Endothelial cell of umbilical vein (primary cell): ENCODE data around the gene KIF26A. TPM values are rescaled to one million over a fixed set of nuclear protein-coding genes. Genes with fewer than 3 reads are reported as not detected.

ENCODE experiments used
- BruUV-seq: library from RNA; stranded (reverse); fragments of 400-500 nt; replicated peaks from 2 replicates; lab custom pipeline; 2021; lab: Mats Ljungman, UMichigan
- CTCF ChIA-PET: fragments of 300-600, 350-600 bp; sonication (Branson Sonifier 250); formaldehyde crosslinking; loops from one replicate; lab custom pipeline; 2021; ENCODE audit warnings: antibody characterized with exemption, inconsistent platforms; lab: Charles Lee
- POLR2A ChIA-PET: fragments of 300-600, 350-600 bp; sonication (Branson Sonifier 250); formaldehyde crosslinking; loops from one replicate; lab custom pipeline; 2021; ENCODE audit warnings: antibody characterized with exemption, inconsistent platforms; lab: Charles Lee
- DNase-seq: peaks from one replicate; pipeline ENCODE4 v3.0.0-alpha.2; 2011; ENCODE audit warnings: low read depth, low spot score
- FAIRE-seq: peaks from 2 replicates; lab custom pipeline; 2011; peaks lifted over from hg19 to GRCh38; lab: Jason Lieb, UNC
- H2AFZ ChIP-seq: 2 replicates; pipeline ENCODE4 v1.6.0; 2012; ENCODE audit warnings: low read depth, low read length, control low read depth, inconsistent platforms
- H3K27ac ChIP-seq: 2 replicates; pipeline ENCODE4 v1.5.1; 2011; ENCODE audit warnings: low read depth, mild to moderate bottlenecking, control low read depth, low read length, moderate library complexity; ENCODE audit not compliant: insufficient read depth
- H3K27me3 ChIP-seq, 2 experiments: 2 replicates each; pipeline versions ENCODE4 v1.6.0 to v1.6.1; 2011; ENCODE audit warnings: low read length in 2 of 2, mixed read lengths in 1 of 2; ENCODE audit not compliant: control insufficient read depth in 2 of 2, insufficient read depth in 2 of 2
- H3K36me3 ChIP-seq, 2 experiments: 2 replicates in 1 of 2; 3 replicates in 1 of 2; pipeline ENCODE4 v1.5.1; 2011; ENCODE audit warnings: low read length in 2 of 2, mild to moderate bottlenecking in 1 of 2, moderate library complexity in 1 of 2; ENCODE audit not compliant: control insufficient read depth in 2 of 2, insufficient read depth in 2 of 2; ENCODE audit errors: extremely low read depth in 1 of 2
- H3K4me1 ChIP-seq: 3 replicates; pipeline ENCODE4 v1.5.1; 2011; ENCODE audit warnings: mild to moderate bottlenecking, low read length; ENCODE audit not compliant: control insufficient read depth, insufficient read depth; ENCODE audit errors: extremely low read depth
- H3K4me2 ChIP-seq: 2 replicates; pipeline ENCODE4 v1.6.1; 2011; ENCODE audit warnings: low read length, control low read depth, mixed read lengths; ENCODE audit not compliant: insufficient read depth
- H3K4me3 ChIP-seq, 3 experiments: fragments of 200-600 bp in 1 of 3; sonication (generic), shearing (Covaris generic) in 1 of 3; replicated peaks in 1 of 3; 2 replicates each; pipeline ENCODE4 v1.5.1; 2011 to 2016; ENCODE audit warnings: control low read depth in 3 of 3, low read length in 3 of 3, mild to moderate bottlenecking in 2 of 3, inconsistent platforms in 1 of 3, low read depth in 1 of 3, moderate library complexity in 1 of 3; ENCODE audit not compliant: insufficient read depth in 1 of 3
- H3K79me2 ChIP-seq: 2 replicates; pipeline ENCODE4 v1.6.0; 2012; ENCODE audit warnings: low read length, inconsistent platforms; ENCODE audit not compliant: control insufficient read depth, insufficient read depth
- H3K9ac ChIP-seq: replicated peaks from 2 replicates; pipeline ENCODE3; 2011; ENCODE audit warnings: low read length, control low read depth; ENCODE audit not compliant: insufficient read depth; ENCODE audit errors: extremely low read depth
- H3K9me1 ChIP-seq: replicated peaks from 3 replicates; pipeline ENCODE4 v1.6.0; 2011; ENCODE audit warnings: mild to moderate bottlenecking, low read length; ENCODE audit not compliant: control insufficient read depth, insufficient read depth; ENCODE audit errors: extremely low read depth
- H3K9me3 ChIP-seq: replicated peaks from 2 replicates; pipeline ENCODE4 v1.5.1; 2012; ENCODE audit warnings: low read length, inconsistent platforms; ENCODE audit not compliant: control insufficient read depth, insufficient read depth
- H4K20me1 ChIP-seq: replicated peaks from 2 replicates; pipeline ENCODE3; 2011; ENCODE audit warnings: mild to moderate bottlenecking, low read length; ENCODE audit not compliant: control insufficient read depth, insufficient read depth; ENCODE audit errors: extremely low read depth
- EZH2 ChIP-seq: IDR thresholded peaks from 2 replicates; pipeline ENCODE4 v1.6.1; 2012; ENCODE audit warnings: borderline replicate concordance, low read depth, mild to moderate bottlenecking, moderate library complexity, low read length, inconsistent platforms; ENCODE audit not compliant: severe bottlenecking
- GATA2 ChIP-seq: IDR thresholded peaks from 2 replicates; pipeline ENCODE4 v1.7.0; 2011; ENCODE audit warnings: low read depth, mild to moderate bottlenecking, moderate library complexity, mixed read lengths, low read length; ENCODE audit not compliant: insufficient read length, insufficient read depth
- JUN ChIP-seq: IDR thresholded peaks from 2 replicates; pipeline ENCODE4 v1.6.1; 2011; ENCODE audit warnings: borderline replicate concordance, low read depth; ENCODE audit not compliant: insufficient read length, insufficient read depth
- MYC ChIP-seq: IDR thresholded peaks from one replicate; pipeline ENCODE4 v1.6.1; 2011; ENCODE audit warnings: mild to moderate bottlenecking, low read depth, low read length
- POLR2A ChIP-seq: IDR thresholded peaks from 2 replicates; pipeline ENCODE4 v1.6.1; 2012; ENCODE audit warnings: low read depth, mild to moderate bottlenecking, control low read depth, low read length
- POLR2AphosphoS5 ChIP-seq: IDR thresholded peaks from 2 replicates; pipeline ENCODE4 v1.6.1; 2012; ENCODE audit warnings: low read depth, mild to moderate bottlenecking, control low read depth, low read length, moderate library complexity; ENCODE audit not compliant: insufficient read depth
- dilution Hi-C: fragments of 300-500 bp; cut with MboI; formaldehyde crosslinking; loops from one replicate; pipeline ENCODE4 v1.15.0; 2019; ENCODE audit warnings: low sequenced_read_pairs; ENCODE audit not compliant: extremely low pct_ligation_motif_present
- intact Hi-C: fragments of 100-400 bp; cut with micrococcal nuclease; formaldehyde crosslinking; loops from one replicate; pipeline ENCODE4 v1.10.0; 2022
- polyA plus RNA-seq, 4 experiments: library from polyadenylated mRNA; depleted of rRNA in 3 of 4; stranded (reverse) in 3 of 4; unstranded in 1 of 4; fragments of >200 nt; gene quantifications; 2 replicates each; pipeline versions ENCODE4 v1.2.1 to v1.2.3, GENCODE V29; 2011 to 2012; ENCODE audit warnings: missing spikeins in 1 of 4
- total RNA-seq: library from RNA; stranded (reverse); gene quantifications from 2 replicates; pipeline ENCODE4 v1.2.3, GENCODE V29; 2021
- TF ChIP-seq, protein P1 (sequence below): IDR thresholded peaks from 2 replicates; pipeline ENCODE4 v1.6.1; 2011; ENCODE audit not compliant: insufficient read depth, insufficient read length
- TF ChIP-seq, protein P2 (sequence below), 2 donors: IDR thresholded peaks; 1 replicate in 1 of 2; 2 replicates in 1 of 2; pipeline ENCODE4 v1.5.1; 2011; ENCODE audit warnings: low read length in 2 of 2, mild to moderate bottlenecking in 2 of 2, moderate library complexity in 2 of 2, control low read depth in 1 of 2, inconsistent platforms in 1 of 2, low read depth in 1 of 2; ENCODE audit not compliant: insufficient read depth in 1 of 2; ENCODE audit errors: extremely low read depth in 1 of 2

Gene KIF26A
- total and polyA plus RNA-seq, 2 donors (not counting 3 experiments of a cell fraction or from before 2014, with no cell fraction given): 3.6 to 10.7 TPM

- dilution Hi-C loops: no loop called here
- Histone ChIP-seq H4K20me1 (no peaks in the 10 kb centered on the region), H3K4me3 (no peak overlapping the region), H3K27ac (no peak overlapping the region), H3K79me2 (no peaks in the 10 kb centered on the region), H3K9ac (no peak overlapping the region), H3K36me3 (peaks cover 0 to 2% of the 10 kb centered on the region in 2 experiments), H3K4me2 (no peak overlapping the region), H3K27me3 (no peaks in the 10 kb centered on the region), H3K4me1 (no peaks in the 10 kb centered on the region), H2AFZ (no peak overlapping the region), H3K9me1 (no peaks in the 10 kb centered on the region), H3K9me3 (no peaks in the 10 kb centered on the region)
- DNase-seq (no peak), FAIRE-seq (no peak)
- CTCF ChIA-PET: interaction anchor here (0.9 to 1.5 kb wide), 3 partner anchors 13 to 48 kb away, joined by 3 to 5 read pairs (median 3); no protein-coding TSS in a partner anchor
- TF ChIP-seq GATA2 (no peak), JUN (no peak)
- POLR2A ChIA-PET: no interaction called here
- intact Hi-C loops: no loop called here
- no TSS peak for BruUV-seq
These were observed 36.7 kb downstream of the KIF26A start for GRCh38 chr14:104175041-104175440.

GRCh38 chr14:104175811-104176210 is 37.4 kb downstream of the KIF26A start:
- no TSS peak for BruUV-seq
- Histone ChIP-seq H3K4me1 (no peaks in the 10 kb centered on the region), H3K4me2 (no peak overlapping the region), H4K20me1 (no peaks in the 10 kb centered on the region), H3K9me1 (no peaks in the 10 kb centered on the region), H3K4me3 (no peak overlapping the region), H3K9me3 (no peaks in the 10 kb centered on the region), H3K79me2 (no peaks in the 10 kb centered on the region), H3K36me3 (peaks cover 0 to 2% of the 10 kb centered on the region in 2 experiments), H2AFZ (no peak overlapping the region), H3K27ac (no peak overlapping the region), H3K9ac (no peak overlapping the region), H3K27me3 (no peaks in the 10 kb centered on the region)
- POLR2A ChIA-PET: no interaction called here
- TF ChIP-seq GATA2 (no peak), EZH2 (no peak), JUN (no peak), MYC (no peak), POLR2A (no peak), POLR2AphosphoS5 (no peak)
- TF ChIP-seq, protein P1, sequence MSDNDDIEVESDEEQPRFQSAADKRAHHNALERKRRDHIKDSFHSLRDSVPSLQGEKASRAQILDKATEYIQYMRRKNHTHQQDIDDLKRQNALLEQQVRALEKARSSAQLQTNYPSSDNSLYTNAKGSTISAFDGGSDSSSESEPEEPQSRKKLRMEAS: no peak
- TF ChIP-seq, protein P2, sequence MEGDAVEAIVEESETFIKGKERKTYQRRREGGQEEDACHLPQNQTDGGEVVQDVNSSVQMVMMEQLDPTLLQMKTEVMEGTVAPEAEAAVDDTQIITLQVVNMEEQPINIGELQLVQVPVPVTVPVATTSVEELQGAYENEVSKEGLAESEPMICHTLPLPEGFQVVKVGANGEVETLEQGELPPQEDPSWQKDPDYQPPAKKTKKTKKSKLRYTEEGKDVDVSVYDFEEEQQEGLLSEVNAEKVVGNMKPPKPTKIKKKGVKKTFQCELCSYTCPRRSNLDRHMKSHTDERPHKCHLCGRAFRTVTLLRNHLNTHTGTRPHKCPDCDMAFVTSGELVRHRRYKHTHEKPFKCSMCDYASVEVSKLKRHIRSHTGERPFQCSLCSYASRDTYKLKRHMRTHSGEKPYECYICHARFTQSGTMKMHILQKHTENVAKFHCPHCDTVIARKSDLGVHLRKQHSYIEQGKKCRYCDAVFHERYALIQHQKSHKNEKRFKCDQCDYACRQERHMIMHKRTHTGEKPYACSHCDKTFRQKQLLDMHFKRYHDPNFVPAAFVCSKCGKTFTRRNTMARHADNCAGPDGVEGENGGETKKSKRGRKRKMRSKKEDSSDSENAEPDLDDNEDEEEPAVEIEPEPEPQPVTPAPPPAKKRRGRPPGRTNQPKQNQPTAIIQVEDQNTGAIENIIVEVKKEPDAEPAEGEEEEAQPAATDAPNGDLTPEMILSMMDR (IDR thresholded peaks at IDR 0.05; ENCODE audit: extremely low read depth in 1 of 2, insufficient read depth in 1 of 2, low read depth in 1 of 2, low read length in 2 of 2): no peak
- no peak for DNase-seq
- FAIRE-seq: no peak
- CTCF ChIA-PET: interaction anchor here (0.9 to 1.5 kb wide), 3 partner anchors 13 to 48 kb away, joined by 3 to 5 read pairs (median 3); no protein-coding TSS in a partner anchor
- dilution Hi-C loops (no loop called here), intact Hi-C loops (no loop called here)
